Gastroesophageal sphincter (tissue), 3 donors: ENCODE results near the gene C2CD2.

Source experiments
- POLR2A ChIP-seq, 2 donors: fragments of 450-650 bp; IDR thresholded peaks; one replicate each; pipeline ENCODE4 v1.6.1; 2017; ENCODE audit warnings: antibody characterized with exemption in 2 of 2, mild to moderate bottlenecking in 2 of 2, moderate library complexity in 1 of 2
- TF ChIP-seq, protein P1 (sequence below), 4 experiments: fragments of 200-600 bp in 2 of 4; fragments of 450-650 bp in 2 of 4; sonication (generic) in 1 of 4; IDR thresholded peaks; one replicate each; pipeline ENCODE4 v1.5.1; 2017 to 2019; ENCODE audit warnings: antibody characterized with exemption in 4 of 4, mild to moderate bottlenecking in 2 of 4, moderate library complexity in 2 of 4

DNA sequence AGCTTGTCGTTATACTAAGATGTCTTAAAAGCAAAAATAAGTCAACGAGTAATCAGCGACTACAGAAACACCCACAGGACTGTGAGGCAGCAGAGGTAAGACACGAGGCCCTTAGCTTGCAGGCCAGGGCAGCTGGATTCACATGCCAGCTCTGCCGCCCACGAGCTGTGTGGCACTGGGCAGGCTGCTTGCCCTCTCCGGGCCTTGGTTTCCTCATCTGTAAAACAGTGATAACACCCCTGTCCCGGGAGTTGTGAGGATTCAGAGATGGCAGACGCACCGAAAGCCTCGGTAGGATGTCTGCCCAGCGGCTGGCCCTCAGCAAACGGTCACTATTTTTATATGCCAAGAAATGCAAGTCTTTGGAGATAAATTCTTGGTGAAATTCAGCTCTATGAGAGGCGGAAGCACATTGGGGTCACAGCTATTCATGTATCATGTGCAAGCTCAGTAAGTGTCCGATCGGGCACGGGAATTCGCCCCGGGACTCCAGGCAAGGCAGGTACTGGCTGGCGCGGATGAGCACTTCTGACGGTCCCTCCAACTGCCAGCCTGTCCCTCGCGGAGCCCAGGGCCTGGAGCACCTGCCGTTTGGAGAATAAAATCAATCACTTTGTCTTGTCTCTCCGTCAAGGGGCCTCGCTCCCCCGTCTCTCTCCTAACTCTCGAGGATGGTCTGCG, 1.1 kb downstream of the C2CD2 start:
- no peak for TF ChIP-seq POLR2A (IDR thresholded peaks at IDR 0.05)
- TF ChIP-seq, protein P1, sequence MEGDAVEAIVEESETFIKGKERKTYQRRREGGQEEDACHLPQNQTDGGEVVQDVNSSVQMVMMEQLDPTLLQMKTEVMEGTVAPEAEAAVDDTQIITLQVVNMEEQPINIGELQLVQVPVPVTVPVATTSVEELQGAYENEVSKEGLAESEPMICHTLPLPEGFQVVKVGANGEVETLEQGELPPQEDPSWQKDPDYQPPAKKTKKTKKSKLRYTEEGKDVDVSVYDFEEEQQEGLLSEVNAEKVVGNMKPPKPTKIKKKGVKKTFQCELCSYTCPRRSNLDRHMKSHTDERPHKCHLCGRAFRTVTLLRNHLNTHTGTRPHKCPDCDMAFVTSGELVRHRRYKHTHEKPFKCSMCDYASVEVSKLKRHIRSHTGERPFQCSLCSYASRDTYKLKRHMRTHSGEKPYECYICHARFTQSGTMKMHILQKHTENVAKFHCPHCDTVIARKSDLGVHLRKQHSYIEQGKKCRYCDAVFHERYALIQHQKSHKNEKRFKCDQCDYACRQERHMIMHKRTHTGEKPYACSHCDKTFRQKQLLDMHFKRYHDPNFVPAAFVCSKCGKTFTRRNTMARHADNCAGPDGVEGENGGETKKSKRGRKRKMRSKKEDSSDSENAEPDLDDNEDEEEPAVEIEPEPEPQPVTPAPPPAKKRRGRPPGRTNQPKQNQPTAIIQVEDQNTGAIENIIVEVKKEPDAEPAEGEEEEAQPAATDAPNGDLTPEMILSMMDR (IDR thresholded peaks at IDR 0.05): no peak
